ENCODE data around the gene PTPRS.

The PTPRS gene

DNA sequence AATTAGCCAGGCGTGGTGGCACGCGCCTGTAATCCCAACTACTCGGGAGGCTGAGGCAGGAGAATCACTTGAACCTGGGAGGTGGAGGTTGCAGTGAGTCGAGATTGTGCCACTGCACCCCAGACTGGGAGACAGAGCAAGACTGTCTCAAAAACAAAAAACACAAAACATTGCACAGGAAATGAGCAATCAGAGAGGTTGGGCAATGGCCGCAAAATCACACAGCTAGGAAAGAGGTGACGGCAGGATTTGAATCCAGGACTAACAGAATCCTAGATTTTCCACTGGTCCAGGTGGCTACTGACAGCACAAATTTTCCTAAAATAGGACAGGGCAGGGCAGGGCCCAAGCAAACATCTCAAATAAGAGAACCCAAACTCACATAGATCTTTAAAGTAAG lies 23.3 kb downstream of the PTPRS start:
- Histone ChIP-seq H3K4me3 (ENCODE audit: insufficient read length, low read depth) (no peak overlapping the region), H3K27me3 (ENCODE audit: insufficient read depth, insufficient read length) (no peaks in the 10 kb centered on the region), H3K36me3 (ENCODE audit: insufficient read depth, insufficient read length, low read length) (peaks cover 11% of the 10 kb centered on the region), H3K9me3 (ENCODE audit: insufficient read depth, low read length) (no peaks in the 10 kb centered on the region), H3K9ac (ENCODE audit: insufficient read length, low read depth) (no peak overlapping the region), H3K4me1 (ENCODE audit: insufficient read depth, insufficient read length) (no peaks in the 10 kb centered on the region)
- TF ChIP-seq ZNF274 (IDR thresholded peaks at IDR 0.05; ENCODE audit: low read depth, low read length): no peak
- TF ChIP-seq SUZ12 (IDR thresholded peaks at IDR 0.05; ENCODE audit: extremely low read depth, insufficient read depth, insufficient read length): no peak
- no peak for TF ChIP-seq YY1 (IDR thresholded peaks at IDR 0.05; ENCODE audit: insufficient read depth, insufficient read length)
- no peak for DNase-seq (ENCODE audit: low read depth, low spot score)

DNA sequence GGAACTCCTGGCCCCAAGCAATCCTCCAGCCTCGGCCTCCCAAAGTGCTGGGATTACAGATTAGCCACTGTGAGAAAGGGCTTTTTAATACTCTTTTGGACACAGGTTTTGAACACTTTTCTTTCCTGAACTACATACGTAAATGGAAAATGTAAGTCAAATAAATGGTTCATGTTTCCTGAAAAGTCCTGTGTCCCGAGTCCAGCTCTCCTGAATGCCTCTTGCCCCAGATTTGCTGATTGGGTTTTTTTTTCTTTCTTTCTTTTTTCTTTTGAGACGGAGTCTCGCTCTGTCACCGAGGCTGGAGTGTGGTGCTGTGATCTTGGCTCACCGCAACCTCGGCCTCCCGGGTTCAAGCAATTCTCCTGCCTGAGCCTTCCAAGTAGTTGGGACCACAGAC lies 24.5 kb downstream of the PTPRS start:
- H3K4me3 ChIP-seq (ENCODE audit: insufficient read length, low read depth): no peak overlapping the region

DNA sequence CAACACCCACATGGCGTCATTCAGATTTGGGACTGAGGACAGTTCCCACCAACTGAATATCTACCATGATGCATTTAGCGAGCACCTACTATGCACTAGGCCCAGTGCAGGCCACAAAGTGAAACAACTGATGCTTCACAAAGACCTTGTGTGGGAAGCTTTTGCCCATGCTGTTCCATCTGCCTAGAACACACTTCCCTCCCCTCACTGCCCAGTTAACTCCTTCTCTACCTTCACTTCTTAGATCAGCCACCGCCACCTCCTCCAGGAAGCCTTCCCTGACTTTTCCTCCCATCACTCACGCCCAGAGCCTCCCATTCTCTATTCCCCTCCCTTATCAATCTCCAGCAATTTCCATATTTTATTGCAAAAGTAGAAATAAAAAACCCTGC lies 25.7 kb downstream of the PTPRS start:
- DNase-seq (ENCODE audit: low read depth, low spot score): no peak
- Histone ChIP-seq H3K9me3 (ENCODE audit: insufficient read depth, low read length) (no peaks in the 10 kb centered on the region), H3K27me3 (ENCODE audit: insufficient read depth, insufficient read length) (no peaks in the 10 kb centered on the region), H3K4me3 (ENCODE audit: insufficient read length, low read depth) (no peak overlapping the region), H3K36me3 (ENCODE audit: insufficient read depth, insufficient read length, low read length) (peaks cover 21% of the 10 kb centered on the region), H3K4me1 (ENCODE audit: insufficient read depth, insufficient read length) (peaks cover under 1% of the 10 kb centered on the region), H3K9ac (ENCODE audit: insufficient read length, low read depth) (no peak overlapping the region)
- TF ChIP-seq ZNF274 (IDR thresholded peaks at IDR 0.05; ENCODE audit: low read depth, low read length) (no peak), SUZ12 (IDR thresholded peaks at IDR 0.05; ENCODE audit: extremely low read depth, insufficient read depth, insufficient read length) (no peak), YY1 (IDR thresholded peaks at IDR 0.05; ENCODE audit: insufficient read depth, insufficient read length) (no peak)

More for the DNA sequence above, 24.5 kb downstream of the PTPRS start:
- no peaks in the 10 kb centered on the region for H3K4me1 ChIP-seq (ENCODE audit: insufficient read depth, insufficient read length)
- peaks cover 21% of the 10 kb centered on the region for H3K36me3 ChIP-seq (ENCODE audit: insufficient read depth, insufficient read length, low read length)
- H3K9ac ChIP-seq (ENCODE audit: insufficient read length, low read depth): no peak overlapping the region
- no peak for DNase-seq (ENCODE audit: low read depth, low spot score)
- no peaks in the 10 kb centered on the region for H3K9me3 ChIP-seq (ENCODE audit: insufficient read depth, low read length)
- no peak for TF ChIP-seq SUZ12 (IDR thresholded peaks at IDR 0.05; ENCODE audit: extremely low read depth, insufficient read depth, insufficient read length)
- no peak for TF ChIP-seq YY1 (IDR thresholded peaks at IDR 0.05; ENCODE audit: insufficient read depth, insufficient read length)
- TF ChIP-seq ZNF274 (IDR thresholded peaks at IDR 0.05; ENCODE audit: low read depth, low read length): no peak
- H3K27me3 ChIP-seq (ENCODE audit: insufficient read depth, insufficient read length): no peaks in the 10 kb centered on the region

DNA sequence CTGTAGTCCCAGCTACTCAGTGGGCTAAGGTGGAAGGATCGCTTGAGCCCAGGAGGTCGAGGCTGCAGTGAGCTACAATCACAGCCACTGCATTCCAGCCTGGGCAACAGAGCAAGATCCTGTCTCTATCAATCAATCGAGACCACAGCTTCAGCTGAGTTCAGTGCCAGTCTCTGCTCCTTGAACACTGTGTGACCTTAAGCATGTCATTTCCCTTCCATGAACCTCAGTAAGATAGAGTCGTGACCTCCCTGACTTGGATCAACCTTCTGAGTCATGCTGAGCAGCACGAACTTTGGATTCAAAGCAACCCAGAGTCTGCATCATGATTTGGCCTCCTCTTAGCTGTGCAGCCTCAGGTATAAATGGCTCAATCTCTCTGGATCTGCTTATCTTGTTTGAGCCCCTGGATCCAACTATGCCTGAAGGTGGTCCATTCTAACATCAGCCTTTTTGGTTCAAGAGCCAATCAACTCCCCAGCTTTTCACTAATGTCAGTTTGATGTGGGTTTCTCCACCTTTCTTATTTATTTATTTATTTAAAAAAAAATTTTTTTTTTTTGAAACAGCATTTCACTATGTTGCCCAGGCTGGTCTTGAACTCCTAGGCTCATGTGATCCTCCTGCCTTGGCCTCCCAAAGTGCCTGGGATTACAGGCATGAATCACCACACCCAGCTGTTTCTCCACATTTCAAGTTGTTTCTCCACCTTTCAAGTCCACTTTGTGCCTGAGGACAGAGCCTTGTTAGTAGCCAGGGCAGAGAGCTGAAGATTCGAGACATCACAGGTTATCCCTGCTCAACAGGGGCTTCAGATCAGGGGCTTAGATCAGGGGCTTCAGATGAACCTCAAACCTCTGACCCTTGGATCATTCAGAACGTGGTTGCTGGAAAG lies 26.4 kb downstream of the PTPRS start:
- Histone ChIP-seq H3K4me1 (ENCODE audit: insufficient read depth, insufficient read length) (peaks cover 5% of the 10 kb centered on the region), H3K9me3 (ENCODE audit: insufficient read depth, low read length) (no peaks in the 10 kb centered on the region), H3K36me3 (ENCODE audit: insufficient read depth, insufficient read length, low read length) (peaks cover 22% of the 10 kb centered on the region), H3K4me3 (ENCODE audit: insufficient read length, low read depth) (no peak overlapping the region), H3K27me3 (ENCODE audit: insufficient read depth, insufficient read length) (no peaks in the 10 kb centered on the region), H3K9ac (ENCODE audit: insufficient read length, low read depth) (no peak overlapping the region)
- DNase-seq (ENCODE audit: low read depth, low spot score): no peak
- TF ChIP-seq ZNF274 (IDR thresholded peaks at IDR 0.05; ENCODE audit: low read depth, low read length): no peak
- TF ChIP-seq SUZ12 (IDR thresholded peaks at IDR 0.05; ENCODE audit: extremely low read depth, insufficient read depth, insufficient read length): no peak
- no peak for TF ChIP-seq YY1 (IDR thresholded peaks at IDR 0.05; ENCODE audit: insufficient read depth, insufficient read length)

DNA sequence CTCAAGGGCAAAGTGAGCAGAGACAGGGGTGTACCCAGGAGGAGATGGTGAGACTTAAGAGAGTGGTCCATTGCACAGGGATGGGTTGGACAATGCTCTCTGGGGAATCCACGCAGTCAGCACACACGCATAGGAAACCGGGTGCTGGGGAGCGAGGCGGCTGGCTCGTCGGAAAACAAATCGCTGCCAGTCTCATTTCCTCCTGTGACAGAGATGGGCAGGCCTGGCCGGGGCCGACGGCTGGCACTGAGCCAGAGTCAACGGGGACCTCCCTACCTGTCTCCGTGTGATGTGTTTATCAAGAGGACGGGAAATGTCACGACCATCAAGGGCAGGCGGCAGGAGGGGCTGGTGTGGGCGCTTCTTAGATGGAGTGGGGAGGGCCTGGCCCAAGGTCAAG lies 27.3 kb downstream of the PTPRS start:
- Histone ChIP-seq H3K9ac (ENCODE audit: insufficient read length, low read depth) (no peak overlapping the region), H3K9me3 (ENCODE audit: insufficient read depth, low read length) (no peaks in the 10 kb centered on the region), H3K4me1 (ENCODE audit: insufficient read depth, insufficient read length) (peaks cover 5% of the 10 kb centered on the region), H3K36me3 (ENCODE audit: insufficient read depth, insufficient read length, low read length) (peaks cover 23% of the 10 kb centered on the region), H3K27me3 (ENCODE audit: insufficient read depth, insufficient read length) (no peaks in the 10 kb centered on the region), H3K4me3 (ENCODE audit: insufficient read length, low read depth) (no peak overlapping the region)
- no peak for DNase-seq (ENCODE audit: low read depth, low spot score)
- TF ChIP-seq YY1 (IDR thresholded peaks at IDR 0.05; ENCODE audit: insufficient read depth, insufficient read length) (no peak), ZNF274 (IDR thresholded peaks at IDR 0.05; ENCODE audit: low read depth, low read length) (no peak), SUZ12 (IDR thresholded peaks at IDR 0.05; ENCODE audit: extremely low read depth, insufficient read depth, insufficient read length) (no peak)

DNA sequence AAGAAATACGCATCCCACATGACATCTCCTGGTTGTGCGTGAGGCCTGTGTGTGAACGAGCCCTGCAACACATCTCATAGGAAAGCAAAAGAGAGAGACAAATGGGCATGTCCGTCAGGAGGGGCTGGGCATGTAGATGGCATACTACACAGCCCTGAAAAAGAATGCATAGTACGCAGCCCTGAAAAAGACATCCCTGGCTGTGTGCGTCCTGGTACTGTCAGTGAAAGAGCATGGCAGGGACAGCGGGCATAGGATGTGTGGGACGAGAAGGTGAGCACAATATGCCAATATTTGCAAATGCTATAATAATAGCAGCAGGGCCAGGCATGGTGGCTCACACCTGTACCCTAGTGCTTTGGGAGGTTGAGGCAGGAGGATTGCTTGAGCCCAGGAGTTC lies 28.6 kb downstream of the PTPRS start:
- DNase-seq (ENCODE audit: low read depth, low spot score): no peak
- H3K4me3 ChIP-seq (ENCODE audit: insufficient read length, low read depth): no peak overlapping the region
- peaks cover 5% of the 10 kb centered on the region for H3K4me1 ChIP-seq (ENCODE audit: insufficient read depth, insufficient read length)
- no peaks in the 10 kb centered on the region for H3K27me3 ChIP-seq (ENCODE audit: insufficient read depth, insufficient read length)
- TF ChIP-seq ZNF274 (IDR thresholded peaks at IDR 0.05; ENCODE audit: low read depth, low read length) (no peak), SUZ12 (IDR thresholded peaks at IDR 0.05; ENCODE audit: extremely low read depth, insufficient read depth, insufficient read length) (no peak), YY1 (IDR thresholded peaks at IDR 0.05; ENCODE audit: insufficient read depth, insufficient read length) (no peak)
- H3K36me3 ChIP-seq (ENCODE audit: insufficient read depth, insufficient read length, low read length): peaks cover 22% of the 10 kb centered on the region
- H3K9ac ChIP-seq (ENCODE audit: insufficient read length, low read depth): no peak overlapping the region
- H3K9me3 ChIP-seq (ENCODE audit: insufficient read depth, low read length): no peaks in the 10 kb centered on the region

DNA sequence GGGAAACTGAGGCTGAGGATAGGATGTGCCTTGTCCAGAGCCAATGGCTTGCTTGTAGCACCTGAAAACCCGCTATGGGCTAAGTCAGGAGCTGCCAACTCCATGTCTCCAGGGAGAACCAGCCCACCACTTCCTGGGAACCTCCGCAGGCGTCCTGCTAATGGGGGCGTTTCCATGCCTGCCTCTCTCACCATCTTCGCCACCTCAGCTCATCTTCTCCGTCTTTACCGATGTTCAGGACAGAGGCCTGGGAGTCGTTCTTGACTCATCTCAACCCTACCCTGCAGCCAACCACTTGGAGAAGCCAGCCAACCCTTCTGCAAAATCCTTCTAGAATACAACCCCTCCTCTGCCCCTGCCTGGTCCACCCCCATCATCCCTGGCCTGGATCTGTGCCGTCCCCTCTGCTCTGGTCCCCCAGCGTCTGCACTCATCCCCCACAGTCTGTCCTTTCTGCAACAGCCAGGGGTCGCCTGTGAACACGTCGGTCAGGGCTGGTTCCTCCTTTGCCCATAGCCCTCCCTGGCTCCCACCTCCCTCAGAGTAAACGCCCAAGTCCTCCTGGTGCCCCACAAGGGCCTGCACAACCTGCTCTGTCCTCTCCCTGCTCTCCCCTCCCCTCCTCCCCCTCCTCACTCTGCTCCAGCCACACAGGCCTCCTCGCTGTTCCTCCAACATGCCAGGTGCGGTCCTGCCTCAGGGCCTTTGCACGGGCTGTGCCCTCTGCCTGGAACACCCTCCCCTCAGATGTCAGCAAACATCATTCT lies 31.0 kb downstream of the PTPRS start:
- no peak overlapping the region for H3K4me3 ChIP-seq (ENCODE audit: insufficient read length, low read depth)
- H3K36me3 ChIP-seq (ENCODE audit: insufficient read depth, insufficient read length, low read length): peaks cover 22% of the 10 kb centered on the region
- H3K9ac ChIP-seq (ENCODE audit: insufficient read length, low read depth): no peak overlapping the region
- no peaks in the 10 kb centered on the region for H3K27me3 ChIP-seq (ENCODE audit: insufficient read depth, insufficient read length)
- TF ChIP-seq ZNF274 (IDR thresholded peaks at IDR 0.05; ENCODE audit: low read depth, low read length) (no peak), YY1 (IDR thresholded peaks at IDR 0.05; ENCODE audit: insufficient read depth, insufficient read length) (no peak), SUZ12 (IDR thresholded peaks at IDR 0.05; ENCODE audit: extremely low read depth, insufficient read depth, insufficient read length) (no peak)
- H3K9me3 ChIP-seq (ENCODE audit: insufficient read depth, low read length): no peaks in the 10 kb centered on the region
- peaks cover 11% of the 10 kb centered on the region for H3K4me1 ChIP-seq (ENCODE audit: insufficient read depth, insufficient read length)
- DNase-seq (ENCODE audit: low read depth, low spot score): no peak
